A549 treated with AZD9567 at 1 μM for 4 hours (cell line): ENCODE data around the gene ZDHHC22. TPM values are rescaled to one million over a fixed set of nuclear protein-coding genes. Genes with fewer than 3 reads are reported as not detected.

Experiments used
- total RNA-seq: library from RNA; stranded (reverse); fragments of 200-300 nt; extraction: Qiagen RNA extraction; gene quantifications from 5 replicates; pipeline ENCODE4 v1.2.3, GENCODE V29; 2022; ENCODE audit not compliant: insufficient read depth

Gene ZDHHC22, protein sequence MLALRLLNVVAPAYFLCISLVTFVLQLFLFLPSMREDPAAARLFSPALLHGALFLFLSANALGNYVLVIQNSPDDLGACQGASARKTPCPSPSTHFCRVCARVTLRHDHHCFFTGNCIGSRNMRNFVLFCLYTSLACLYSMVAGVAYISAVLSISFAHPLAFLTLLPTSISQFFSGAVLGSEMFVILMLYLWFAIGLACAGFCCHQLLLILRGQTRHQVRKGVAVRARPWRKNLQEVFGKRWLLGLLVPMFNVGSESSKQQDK
- total RNA-seq, result 0.20 to 0.26 TPM (median 0.22 TPM) in 4 of 5 replicates, not detected in the other

DNA sequence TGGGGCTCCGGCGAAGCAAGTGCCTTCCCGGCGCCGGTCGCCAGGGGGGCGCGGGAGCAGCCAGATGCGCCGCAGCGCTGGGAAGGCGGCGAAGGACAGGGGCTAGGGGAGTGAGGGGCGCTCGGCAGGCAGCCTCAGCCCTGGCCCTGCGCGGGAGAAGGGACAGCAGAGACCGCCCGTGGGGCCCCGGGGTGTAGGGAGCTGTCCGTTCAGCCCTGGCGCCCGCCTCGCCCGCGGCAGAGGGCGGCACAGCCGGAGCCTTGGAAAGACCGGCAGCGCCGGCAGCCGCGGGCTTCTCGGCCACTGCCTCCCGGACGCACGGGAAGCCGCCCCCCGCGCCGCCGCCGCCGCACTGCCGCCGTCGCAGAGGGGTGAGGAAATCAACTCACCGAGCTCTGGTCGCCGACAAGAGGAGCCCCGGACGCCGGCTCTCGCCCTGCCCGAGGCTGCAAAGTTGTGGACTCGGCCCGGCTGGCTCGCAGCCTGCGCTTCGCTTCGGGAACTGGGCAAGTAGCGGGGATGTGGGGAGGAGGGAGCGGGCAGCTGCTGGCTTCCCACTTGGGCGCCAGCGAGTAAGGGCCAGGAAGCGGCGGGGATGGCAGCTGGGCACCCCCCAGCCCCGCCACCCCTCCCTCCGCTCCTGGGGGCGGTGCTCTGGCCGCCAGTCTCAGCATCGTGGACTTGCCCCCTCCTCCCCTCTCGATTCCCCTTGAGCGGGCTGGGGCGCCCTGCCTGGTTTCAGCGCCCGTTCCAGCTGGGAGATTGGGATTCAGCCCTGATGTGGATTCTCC, at the start of gene ZDHHC22:
Gene ZDHHC22 (minus strand): TSS at position 578 of the 791 bp plus-strand sequence. CDS start 2,053 bp downstream, outside the sequence.

DNA sequence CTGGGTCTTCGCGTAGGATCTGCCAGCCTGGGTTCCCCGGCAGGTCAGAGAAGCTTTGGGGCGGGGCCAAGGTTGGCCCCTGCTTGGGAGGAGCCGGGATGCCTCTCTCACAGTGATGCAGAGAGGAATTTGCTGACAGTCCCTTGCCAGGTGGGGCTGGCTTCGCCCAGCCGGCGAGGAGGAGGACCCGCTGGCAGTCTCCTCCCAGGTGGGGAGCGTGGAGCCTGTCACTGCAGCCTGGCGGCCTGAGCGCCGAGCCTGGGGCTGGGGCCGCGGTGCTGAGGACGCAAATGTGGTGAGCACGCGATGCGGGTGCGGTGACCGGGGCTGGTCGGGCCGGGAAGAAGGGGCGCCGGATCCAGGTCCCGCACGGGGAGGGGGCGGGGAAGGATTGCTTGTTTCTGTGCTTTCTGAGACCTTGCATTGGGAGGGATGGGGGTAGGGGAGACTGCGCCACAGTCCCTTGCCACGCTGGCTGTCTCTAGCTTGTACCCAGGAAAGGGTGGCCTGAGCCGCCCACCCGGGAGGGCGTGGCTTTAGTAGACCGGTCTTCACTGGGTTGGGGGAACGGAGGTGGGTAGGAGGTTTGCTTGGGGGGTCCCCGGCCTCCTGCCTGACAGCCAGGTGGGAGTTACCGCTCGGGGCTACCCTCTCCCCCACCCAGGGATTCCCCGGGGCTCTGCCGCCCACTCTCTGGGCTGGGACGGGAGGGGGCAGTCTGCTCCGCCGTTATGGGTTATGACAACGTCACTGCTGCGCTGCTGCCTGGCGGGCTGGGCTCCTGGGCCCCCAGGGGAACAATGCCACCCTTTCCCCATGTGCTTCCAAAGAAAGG, 40.2 kb upstream of the ZDHHC22 start, which contains the start of gene TMEM63C:
Gene TMEM63C (plus strand): TSS at position 196 of the 835 bp plus-strand sequence. CDS start 37,016 bp downstream, outside the sequence.

GRCh38 chr14:77097700-77098528, 43.7 kb downstream of the ZDHHC22 start, which contains the start of gene CIPC:
Gene CIPC, plus strand, starts transcription at chr14:77098258. Its CDS starts 7,451 bp downstream, at chr14:77105709.

Other genes with a start within 250 kb of the ZDHHC22 start
- gene IRF2BPL, start 113.1 kb downstream of the ZDHHC22 start, total RNA-seq, result 10.2 to 14.9 TPM (median 14.5 TPM) in 5 replicates
- 6.2 to 10.2 TPM (median 7.0 TPM) in 5 replicates for gene CIPC, start 43.5 kb downstream of the ZDHHC22 start, total RNA-seq
- 2.7 to 4.0 TPM (median 3.7 TPM) in 5 replicates for gene TMEM63C, start 40.0 kb upstream of the ZDHHC22 start, total RNA-seq
- not detected in 5 replicates for gene NGB, start 129.4 kb upstream of the ZDHHC22 start, total RNA-seq
- gene POMT2, start 179.1 kb upstream of the ZDHHC22 start, total RNA-seq, result 27.6 to 49.6 TPM (median 32.2 TPM) in 5 replicates
- gene GSTZ1, start 179.2 kb upstream of the ZDHHC22 start, total RNA-seq, result 18.8 to 36.0 TPM (median 34.0 TPM) in 5 replicates
- 5.6 to 10.3 TPM (median 7.2 TPM) in 5 replicates for gene TMED8, start 235.3 kb upstream of the ZDHHC22 start, total RNA-seq
- gene SAMD15, start 235.6 kb upstream of the ZDHHC22 start, total RNA-seq, result 1.4 to 5.9 TPM (median 1.5 TPM) in 5 replicates